NAMALWA (cell line): Measurements from ENCODE around the gene OTOP3.
"Not testable (repeated sequence)": the region's sequence is repeated elsewhere in the genome, so short reads cannot be mapped to it uniquely, and the experiment has no call there.

ENCODE experiments used
- DNase-seq: peaks from one replicate; pipeline ENCODE4 v3.0.0-alpha.2; 2015; ENCODE audit warnings: low spot score

The OTOP3 gene

GRCh38 chr17:74935585-74936469 lies at the start of gene OTOP3:
TSS of gene OTOP3 (plus strand) at chr17:74935898. CDS start at chr17:74935922, 24 bp downstream.
- no peak for DNase-seq

- DNase-seq: no peak
Observed at GRCh38 chr17:74888469-74888868, 47.2 kb upstream of the OTOP3 start.

GRCh38 chr17:74890554-74890953 lies 45.1 kb upstream of the OTOP3 start:
- DNase-seq: no peak

- DNase-seq: no peak
Observed at GRCh38 chr17:74892013-74892841, 43.5 kb upstream of the OTOP3 start.

- no peak for DNase-seq
Observed at GRCh38 chr17:74892974-74893911, 42.5 kb upstream of the OTOP3 start, which contains the start of gene FADS6. TSS of gene FADS6 (minus strand) at chr17:74893633. CDS start at chr17:74893595, 38 bp downstream.

- no peak for DNase-seq
Observed at GRCh38 chr17:74893936-74894671, 41.6 kb upstream of the OTOP3 start.

GRCh38 chr17:74898376-74898946 lies 37.2 kb upstream of the OTOP3 start:
- no peak for DNase-seq

- DNase-seq: no peak
Observed at GRCh38 chr17:74900208-74900607, 35.5 kb upstream of the OTOP3 start.

GRCh38 chr17:74901353-74902135 lies 34.2 kb upstream of the OTOP3 start:
- no peak for DNase-seq

GRCh38 chr17:74903034-74903433 lies 32.7 kb upstream of the OTOP3 start:
- no peak for DNase-seq

- no peak for DNase-seq
Observed at GRCh38 chr17:74903671-74904070, 32.0 kb upstream of the OTOP3 start.

GRCh38 chr17:74904687-74905409 lies 30.9 kb upstream of the OTOP3 start:
- no peak for DNase-seq

- peak; percentile 45 for DNase-seq
Observed at GRCh38 chr17:74906214-74906793, 29.4 kb upstream of the OTOP3 start.

- no peak for DNase-seq
Observed at GRCh38 chr17:74907012-74907411, 28.7 kb upstream of the OTOP3 start.

- not testable (repeated sequence) for DNase-seq
Observed at GRCh38 chr17:74909097-74909496, 26.6 kb upstream of the OTOP3 start.

- DNase-seq: not testable (repeated sequence)
Observed at GRCh38 chr17:74911423-74911822, 24.3 kb upstream of the OTOP3 start.

GRCh38 chr17:74916136-74916850 lies 19.4 kb upstream of the OTOP3 start:
- no peak for DNase-seq

- DNase-seq: no peak
Observed at GRCh38 chr17:74916851-74917199, 18.9 kb upstream of the OTOP3 start.
